D721Med (cell line): ENCODE measurements around the gene SH3BP1.

ENCODE experiments used
- DNase-seq: peaks from one replicate; pipeline ENCODE4 v3.0.0; 2011; ENCODE audit warnings: low spot score; ENCODE audit not compliant: insufficient read length
- FAIRE-seq: peaks from 2 replicates; lab custom pipeline; 2011; peaks lifted over from hg19 to GRCh38; lab: Jason Lieb, UNC
- TF ChIP-seq, protein P1 (sequence below): IDR thresholded peaks from 2 replicates; pipeline ENCODE4 v1.5.1; 2012; ENCODE audit warnings: mild to moderate bottlenecking, control low read depth; ENCODE audit not compliant: insufficient read depth; ENCODE audit errors: missing control alignments

Gene SH3BP1

GRCh38 chr22:37633625-37634416 lies 5.6 kb upstream of the SH3BP1 start:
- FAIRE-seq (no peak), DNase-seq (no peak)
- TF ChIP-seq, protein P1, sequence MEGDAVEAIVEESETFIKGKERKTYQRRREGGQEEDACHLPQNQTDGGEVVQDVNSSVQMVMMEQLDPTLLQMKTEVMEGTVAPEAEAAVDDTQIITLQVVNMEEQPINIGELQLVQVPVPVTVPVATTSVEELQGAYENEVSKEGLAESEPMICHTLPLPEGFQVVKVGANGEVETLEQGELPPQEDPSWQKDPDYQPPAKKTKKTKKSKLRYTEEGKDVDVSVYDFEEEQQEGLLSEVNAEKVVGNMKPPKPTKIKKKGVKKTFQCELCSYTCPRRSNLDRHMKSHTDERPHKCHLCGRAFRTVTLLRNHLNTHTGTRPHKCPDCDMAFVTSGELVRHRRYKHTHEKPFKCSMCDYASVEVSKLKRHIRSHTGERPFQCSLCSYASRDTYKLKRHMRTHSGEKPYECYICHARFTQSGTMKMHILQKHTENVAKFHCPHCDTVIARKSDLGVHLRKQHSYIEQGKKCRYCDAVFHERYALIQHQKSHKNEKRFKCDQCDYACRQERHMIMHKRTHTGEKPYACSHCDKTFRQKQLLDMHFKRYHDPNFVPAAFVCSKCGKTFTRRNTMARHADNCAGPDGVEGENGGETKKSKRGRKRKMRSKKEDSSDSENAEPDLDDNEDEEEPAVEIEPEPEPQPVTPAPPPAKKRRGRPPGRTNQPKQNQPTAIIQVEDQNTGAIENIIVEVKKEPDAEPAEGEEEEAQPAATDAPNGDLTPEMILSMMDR, result no peak

DNA sequence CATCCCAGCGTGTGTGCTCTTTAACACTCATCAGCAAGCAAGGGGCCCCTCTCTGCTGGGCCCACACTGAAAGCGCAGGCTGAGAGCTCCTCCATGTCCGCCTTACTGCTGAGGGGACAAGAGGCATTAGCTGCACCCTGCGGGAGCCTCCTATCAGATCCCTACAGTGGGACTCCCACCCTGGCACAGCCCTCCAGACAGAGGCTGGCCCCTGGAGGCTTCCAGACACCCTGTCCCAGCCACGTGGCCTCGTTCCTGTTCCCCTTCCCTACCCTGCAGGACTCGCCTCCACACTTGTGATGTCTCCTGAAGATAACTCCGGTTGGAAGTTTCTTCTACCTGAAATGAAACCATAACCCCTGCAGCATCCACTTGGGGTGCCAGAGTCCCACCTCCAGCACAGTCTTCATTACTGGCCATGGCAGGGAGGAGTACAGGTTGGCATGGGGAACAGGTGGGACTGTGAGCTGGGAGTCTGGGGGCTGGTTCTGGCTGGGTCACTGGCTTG lies 5.0 kb upstream of the SH3BP1 start:
- FAIRE-seq (no peak), DNase-seq (no peak)
- TF ChIP-seq, protein P1, result no peak

DNA sequence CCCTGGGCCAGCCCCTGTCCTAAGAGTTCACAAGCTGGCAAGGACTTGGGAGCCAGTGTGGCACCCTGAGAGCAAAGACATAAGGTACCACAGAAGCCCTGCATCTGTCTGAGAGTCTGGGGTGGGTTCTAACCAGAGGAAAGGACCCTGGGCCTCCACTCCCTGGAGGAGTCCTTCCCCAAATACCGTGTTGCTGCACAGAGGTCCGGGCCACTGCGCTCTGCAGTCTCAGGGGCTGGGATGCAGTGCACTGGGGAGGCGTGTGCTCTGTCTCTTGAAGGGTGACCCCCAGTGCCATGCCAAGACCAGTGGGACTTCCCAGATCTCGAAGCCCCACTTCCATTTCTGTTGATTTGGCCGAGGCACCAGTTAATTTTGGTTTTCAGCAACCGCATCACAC lies 4.3 kb upstream of the SH3BP1 start:
- DNase-seq (no peak), FAIRE-seq (no peak)
- TF ChIP-seq, protein P1, result no peak

GRCh38 chr22:37636186-37636948 lies 3.1 kb upstream of the SH3BP1 start:
- TF ChIP-seq, protein P1, result no peak
- DNase-seq (no peak), FAIRE-seq (no peak)

DNA sequence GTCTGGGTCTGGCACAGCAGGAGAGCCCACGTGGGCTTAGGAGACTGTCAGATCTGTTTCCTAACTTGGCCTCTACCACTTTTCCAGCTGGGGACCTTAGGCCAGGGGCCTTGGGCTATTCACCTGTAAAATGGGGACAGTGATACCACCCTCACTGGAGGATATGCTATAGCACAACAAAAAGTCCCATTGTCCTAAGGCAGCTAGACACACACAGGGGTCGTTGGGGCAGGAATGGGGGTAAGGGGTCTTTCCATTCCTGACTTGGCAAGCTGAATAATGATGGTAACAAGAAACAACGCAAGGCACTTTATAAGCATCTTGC lies 2.6 kb upstream of the SH3BP1 start:
- DNase-seq (no peak), FAIRE-seq (no peak)
- TF ChIP-seq, protein P1, result no peak

GRCh38 chr22:37638391-37639069 lies 939 bp upstream of the SH3BP1 start:
- no peak for FAIRE-seq
- no peak for DNase-seq
- TF ChIP-seq, protein P1, result no peak
